AG09309 (cell line): ENCODE data around the gene RNF149.
"Not testable (repeated sequence)": the region's sequence is repeated elsewhere in the genome, so short reads cannot be mapped to it uniquely, and the experiment has no call there.

Experiments
- DNase-seq: peaks from one replicate; pipeline ENCODE4 v3.0.0-alpha.2; 2010; ENCODE audit warnings: low read depth
- H3K4me3 ChIP-seq: 2 replicates; pipeline ENCODE4 v1.5.1; 2011; ENCODE audit warnings: mild to moderate bottlenecking, low read depth, low read length, moderate library complexity; ENCODE audit not compliant: control insufficient read depth
- TF ChIP-seq, protein P1 (sequence below): IDR thresholded peaks from 2 replicates; pipeline ENCODE4 v1.5.1; 2011; ENCODE audit warnings: mild to moderate bottlenecking, low read depth, low read length, inconsistent platforms; ENCODE audit not compliant: insufficient read depth, control insufficient read depth; ENCODE audit errors: missing control alignments

Gene RNF149

GRCh38 chr2:101253703-101254450 is 54.6 kb downstream of the RNF149 start:
- no peak for DNase-seq
- H3K4me3 ChIP-seq: peak overlapping the region; percentile 80
- TF ChIP-seq, protein P1, sequence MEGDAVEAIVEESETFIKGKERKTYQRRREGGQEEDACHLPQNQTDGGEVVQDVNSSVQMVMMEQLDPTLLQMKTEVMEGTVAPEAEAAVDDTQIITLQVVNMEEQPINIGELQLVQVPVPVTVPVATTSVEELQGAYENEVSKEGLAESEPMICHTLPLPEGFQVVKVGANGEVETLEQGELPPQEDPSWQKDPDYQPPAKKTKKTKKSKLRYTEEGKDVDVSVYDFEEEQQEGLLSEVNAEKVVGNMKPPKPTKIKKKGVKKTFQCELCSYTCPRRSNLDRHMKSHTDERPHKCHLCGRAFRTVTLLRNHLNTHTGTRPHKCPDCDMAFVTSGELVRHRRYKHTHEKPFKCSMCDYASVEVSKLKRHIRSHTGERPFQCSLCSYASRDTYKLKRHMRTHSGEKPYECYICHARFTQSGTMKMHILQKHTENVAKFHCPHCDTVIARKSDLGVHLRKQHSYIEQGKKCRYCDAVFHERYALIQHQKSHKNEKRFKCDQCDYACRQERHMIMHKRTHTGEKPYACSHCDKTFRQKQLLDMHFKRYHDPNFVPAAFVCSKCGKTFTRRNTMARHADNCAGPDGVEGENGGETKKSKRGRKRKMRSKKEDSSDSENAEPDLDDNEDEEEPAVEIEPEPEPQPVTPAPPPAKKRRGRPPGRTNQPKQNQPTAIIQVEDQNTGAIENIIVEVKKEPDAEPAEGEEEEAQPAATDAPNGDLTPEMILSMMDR: no peak

- H3K4me3 ChIP-seq: peak overlapping the region; percentile 80
- peak; percentile 31 for DNase-seq
- TF ChIP-seq, protein P1: no peak
Observed at GRCh38 chr2:101253013-101253702, 55.3 kb downstream of the RNF149 start.

GRCh38 chr2:101252408-101253012 is 56.0 kb downstream of the RNF149 start, which contains the start of gene CNOT11:
Gene CNOT11, plus strand, starts transcription at chr2:101252886. Its CDS starts 79 bp downstream, at chr2:101252965.
- peak within 1 kb of the TSS; percentile 80 for H3K4me3 ChIP-seq
- peak; percentile 91 for DNase-seq
- TF ChIP-seq, protein P1: no peak

DNA sequence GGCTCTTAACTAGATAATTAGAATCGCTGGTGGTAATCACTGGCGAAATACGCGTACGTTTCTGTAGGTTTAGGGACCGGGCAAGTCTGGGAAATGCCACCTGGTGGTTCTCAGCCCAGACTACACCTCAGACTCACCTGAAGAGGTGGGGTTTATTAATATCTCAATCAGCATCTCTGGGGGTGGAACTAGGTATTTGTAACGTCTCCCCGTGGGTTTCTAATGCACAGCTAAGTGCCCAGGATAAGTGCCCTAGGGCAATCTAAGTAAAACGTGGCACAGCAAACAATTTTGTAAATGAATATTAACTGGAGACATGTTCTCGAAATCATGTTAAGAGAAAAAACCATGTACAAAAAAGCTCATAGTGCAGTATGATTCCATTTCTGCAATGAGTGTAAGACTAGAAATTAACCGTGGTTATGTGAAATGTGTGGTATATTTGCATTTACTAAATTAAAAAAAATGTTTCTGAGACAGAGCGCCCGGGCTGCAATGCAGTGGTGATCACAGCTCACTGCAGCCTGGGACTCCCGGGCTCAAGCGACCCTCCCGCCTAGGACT is 56.6 kb downstream of the RNF149 start:
- TF ChIP-seq, protein P1: no peak
- no peak for DNase-seq
- peak overlapping the region; percentile 80 for H3K4me3 ChIP-seq

GRCh38 chr2:101251246-101251781 is 57.2 kb downstream of the RNF149 start:
- not testable (repeated sequence) for H3K4me3 ChIP-seq, DNase-seq

DNA sequence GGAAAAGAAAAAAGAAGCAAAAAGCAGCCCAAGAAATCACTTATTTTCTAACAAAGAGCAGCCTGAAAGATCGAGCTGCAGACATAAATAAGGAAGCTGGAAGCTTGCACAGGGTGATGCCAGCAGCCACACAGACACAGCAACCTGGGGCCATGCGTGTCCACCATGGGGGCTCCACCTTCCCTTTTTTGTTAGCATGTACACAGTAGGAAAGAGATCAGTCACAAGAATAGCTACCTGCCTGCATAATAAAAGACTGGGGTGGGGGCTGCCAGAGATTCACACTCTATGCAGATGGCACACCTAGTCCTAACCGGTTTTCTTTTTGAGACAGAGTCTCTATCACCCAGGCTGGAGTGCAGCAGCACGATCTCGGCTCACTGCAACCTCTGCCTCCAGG is 58.7 kb downstream of the RNF149 start:
- TF ChIP-seq, protein P1: no peak
- H3K4me3 ChIP-seq: no peak overlapping the region

GRCh38 chr2:101248756-101249155 is 59.7 kb downstream of the RNF149 start:
- DNase-seq, H3K4me3 ChIP-seq: not testable (repeated sequence)

More for the DNA sequence above, 58.7 kb downstream of the RNF149 start:
- no peak for DNase-seq

DNA sequence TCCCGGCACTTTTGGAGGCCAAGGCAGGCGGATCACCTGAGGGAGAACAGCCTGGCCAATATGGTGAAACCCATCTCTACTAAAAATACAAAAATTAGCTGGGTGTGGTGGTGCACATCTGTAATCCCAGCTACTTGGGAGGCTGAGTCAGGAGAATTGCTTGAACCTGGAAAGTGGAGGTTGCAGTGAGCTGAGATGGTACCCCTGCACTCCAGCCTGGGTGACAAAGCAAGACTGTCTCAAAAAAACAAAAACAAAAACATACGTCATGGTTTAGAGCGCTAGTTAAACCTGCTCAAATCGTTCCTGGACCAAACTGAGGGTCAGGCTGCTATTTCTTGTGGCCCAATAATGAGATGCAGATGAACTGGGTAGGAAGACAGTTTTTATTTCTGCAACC is 63.0 kb downstream of the RNF149 start:
- H3K4me3 ChIP-seq, DNase-seq: not testable (repeated sequence)

GRCh38 chr2:101244899-101245298 is 63.6 kb downstream of the RNF149 start:
- not testable (repeated sequence) for H3K4me3 ChIP-seq, DNase-seq

DNA sequence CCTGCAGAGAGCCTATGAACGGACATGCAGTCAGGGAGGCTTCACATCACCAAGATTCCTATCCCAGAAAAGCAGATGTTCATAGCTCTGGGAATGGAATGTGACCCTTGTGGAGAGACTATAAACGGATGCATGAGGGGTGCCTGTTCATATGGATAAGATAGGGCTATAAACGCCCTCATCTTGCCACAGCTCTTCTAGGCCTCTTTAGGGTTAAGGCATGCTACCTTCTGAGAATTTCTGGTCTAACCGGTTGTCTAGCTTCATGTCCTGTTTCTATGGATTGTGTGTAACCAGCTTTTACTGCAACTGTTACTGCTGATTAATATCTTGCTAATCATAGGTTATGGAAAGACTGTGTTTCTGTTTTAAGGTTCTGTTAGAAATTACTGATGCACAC is 64.1 kb downstream of the RNF149 start:
- DNase-seq: not testable (repeated sequence)

More for the DNA sequence above, 64.1 kb downstream of the RNF149 start:
- H3K4me3 ChIP-seq: not testable (repeated sequence)
